Measurements from ENCODE around the gene RAD51B. TPM values are rescaled to one million over a fixed set of nuclear protein-coding genes. Genes with fewer than 3 reads are reported as not detected.

Gene RAD51B
- total RNA-seq, 6 donors from 2014 or later = 10.6 to 63.9 (median 18.4) TPM

GRCh38 chr14:68744613-68745012 is 925.0 kb downstream of the RAD51B start:
- no peaks in the 10 kb centered on the region for H3K36me3 ChIP-seq
- H3K9me3 ChIP-seq = no peaks in the 10 kb centered on the region
- H3K27me3 ChIP-seq = no peaks in the 10 kb centered on the region
- no peak overlapping the region for H3K27ac ChIP-seq
- 93 to 94% methylated on average over 12 of the region's 12 CpGs for WGBS, 2 donors
- TF ChIP-seq EP300 (IDR thresholded peaks at IDR 0.05) = no peak
- no peak for TF ChIP-seq POLR2A (IDR thresholded peaks at IDR 0.05)
- TF ChIP-seq POLR2AphosphoS5 (IDR thresholded peaks at IDR 0.05) = no peak
- TF ChIP-seq CTCF (IDR thresholded peaks at IDR 0.05) = no peak
- DNase-seq = no peak
- no peak for ATAC-seq (ENCODE audit: low FRiP score in 2 of 2)
- H3K4me3 ChIP-seq = no peak overlapping the region
- H3K4me1 ChIP-seq = peaks cover 0 to 5% (median 0%) of the 10 kb centered on the region in 4 donors

GRCh38 chr14:68747393-68747792 is 927.8 kb downstream of the RAD51B start:
- TF ChIP-seq EP300 (IDR thresholded peaks at IDR 0.05) (no peak), POLR2A (IDR thresholded peaks at IDR 0.05) (no peak), CTCF (IDR thresholded peaks at IDR 0.05) (no peak), POLR2AphosphoS5 (IDR thresholded peaks at IDR 0.05) (no peak)
- no peak for ATAC-seq (ENCODE audit: low FRiP score in 2 of 2)
- no peak overlapping the region for H3K4me3 ChIP-seq

GRCh38 chr14:68748260-68748659 is 928.7 kb downstream of the RAD51B start:
- no peak for ATAC-seq (ENCODE audit: low FRiP score in 2 of 2)
- no peaks in the 10 kb centered on the region for H3K9me3 ChIP-seq
- peaks cover 0 to 12% (median 3%) of the 10 kb centered on the region in 4 donors for H3K4me1 ChIP-seq
- H3K27ac ChIP-seq = no peak overlapping the region
- WGBS, 2 donors = 89 to 90% methylated on average over 10 of the region's 10 CpGs
- DNase-seq = no peak
- H3K4me3 ChIP-seq = no peak overlapping the region
- H3K27me3 ChIP-seq = no peaks in the 10 kb centered on the region
- no peaks in the 10 kb centered on the region for H3K36me3 ChIP-seq
- no peak for TF ChIP-seq POLR2A (IDR thresholded peaks at IDR 0.05)
- no peak for TF ChIP-seq POLR2AphosphoS5 (IDR thresholded peaks at IDR 0.05)
- TF ChIP-seq CTCF (IDR thresholded peaks at IDR 0.05) = no peak
- TF ChIP-seq EP300 (IDR thresholded peaks at IDR 0.05) = no peak

More at GRCh38 chr14:68747393-68747792, 927.8 kb downstream of the RAD51B start:
- no peak overlapping the region for H3K27ac ChIP-seq
- H3K4me1 ChIP-seq = peaks cover 0 to 12% (median 3%) of the 10 kb centered on the region in 4 donors
- no peaks in the 10 kb centered on the region for H3K36me3 ChIP-seq
- WGBS, 2 donors = 95% methylated on average over 5 of the region's 5 CpGs
- H3K9me3 ChIP-seq = no peaks in the 10 kb centered on the region
- H3K27me3 ChIP-seq = no peaks in the 10 kb centered on the region
- DNase-seq = no peak

GRCh38 chr14:68748691-68749090 is 929.1 kb downstream of the RAD51B start:
- no peak for DNase-seq
- no peaks in the 10 kb centered on the region for H3K36me3 ChIP-seq
- no peak for ATAC-seq (ENCODE audit: low FRiP score in 2 of 2)
- H3K4me1 ChIP-seq = peaks cover 0 to 12% (median 3%) of the 10 kb centered on the region in 4 donors
- WGBS, 2 donors = 92 to 99% methylated on average over 5 of the region's 5 CpGs
- no peak overlapping the region for H3K27ac ChIP-seq
- TF ChIP-seq POLR2A (IDR thresholded peaks at IDR 0.05) (no peak), CTCF (IDR thresholded peaks at IDR 0.05) (no peak), POLR2AphosphoS5 (IDR thresholded peaks at IDR 0.05) (no peak), EP300 (IDR thresholded peaks at IDR 0.05) (no peak)
- H3K27me3 ChIP-seq = no peaks in the 10 kb centered on the region
- no peaks in the 10 kb centered on the region for H3K9me3 ChIP-seq
- no peak overlapping the region for H3K4me3 ChIP-seq

Data from upper lobe of left lung (tissue), 6 donors.